ENCODE measurements around the gene PTPRD.

The PTPRD gene

DNA sequence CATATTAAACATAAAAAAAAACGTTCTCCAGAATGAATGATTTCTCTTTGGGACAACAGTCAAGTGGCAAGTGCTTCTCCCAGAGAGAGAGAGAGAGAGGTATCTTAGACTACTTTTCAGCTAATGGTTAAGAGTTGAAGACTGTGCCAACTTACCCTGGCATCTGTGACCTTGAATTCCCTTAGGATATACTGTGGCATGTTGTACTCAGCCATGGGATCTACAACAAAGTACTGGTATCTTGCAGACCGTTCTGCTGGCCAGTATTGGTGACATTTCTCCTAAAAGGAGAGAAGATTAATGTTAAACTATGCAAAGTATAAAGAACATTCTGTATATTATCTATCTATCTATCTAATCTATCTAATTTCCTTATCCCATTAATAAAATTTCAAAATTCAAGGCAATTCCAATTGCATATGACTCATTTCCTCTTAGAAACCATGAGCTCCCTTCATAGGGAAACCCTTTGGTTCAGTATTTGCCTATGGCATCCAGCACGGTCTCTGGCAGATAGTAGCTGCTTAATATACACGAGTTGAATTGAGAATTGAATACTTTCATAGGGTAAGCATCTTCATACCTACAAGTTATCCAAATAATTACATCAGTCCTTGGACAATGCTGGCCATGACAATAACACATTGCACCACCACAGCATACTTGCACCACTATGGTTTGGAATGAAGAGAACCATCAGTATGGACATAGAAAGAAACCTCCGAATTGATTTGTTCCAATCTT is 2273.9 kb downstream of the PTPRD start:
- DNase-seq (ENCODE audit: low read depth in 2 of 2), result no peak

DNA sequence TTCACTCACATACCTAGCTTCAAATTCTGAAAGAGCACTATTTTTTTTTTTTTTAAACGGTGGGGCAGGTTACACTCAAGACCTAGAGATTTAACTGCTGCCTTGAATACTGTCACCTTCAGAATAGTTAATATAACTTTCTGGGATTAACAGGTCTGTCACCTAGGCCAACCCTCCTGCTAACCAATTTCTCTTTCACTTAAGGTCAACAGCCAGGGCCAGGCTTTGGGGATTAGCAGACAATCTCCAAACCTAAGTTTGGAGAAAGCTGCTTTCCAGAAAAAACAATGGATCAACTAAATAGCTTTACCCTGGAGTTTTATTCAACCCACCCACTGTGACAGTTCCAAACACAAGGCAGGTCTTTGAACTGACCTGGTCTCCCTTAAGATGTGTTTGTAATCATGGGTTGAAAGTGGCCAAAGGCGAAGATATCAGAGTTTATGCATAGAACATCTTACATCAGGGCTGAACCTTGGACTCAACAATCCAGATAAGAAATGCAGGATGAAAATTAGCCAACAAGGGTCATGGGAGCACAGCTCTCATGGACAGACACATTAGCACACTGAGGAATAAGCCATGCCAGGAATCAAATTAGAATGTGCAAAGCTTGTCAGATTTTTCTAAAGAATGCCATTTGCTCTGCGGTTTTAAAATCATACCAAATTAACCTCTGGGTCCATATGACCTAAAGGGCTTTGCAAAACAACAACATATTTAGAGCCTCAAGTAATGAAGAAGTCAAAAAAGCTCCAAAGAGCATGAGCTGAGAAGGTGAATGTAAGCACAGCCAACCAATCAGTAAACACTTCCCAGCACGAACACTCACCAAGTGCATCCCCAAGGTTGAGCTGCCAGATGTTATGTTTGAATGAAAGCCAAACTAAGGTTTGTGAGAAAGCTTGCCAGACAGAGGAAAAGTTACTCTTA is 2274.7 kb downstream of the PTPRD start:
- DNase-seq (ENCODE audit: low read depth in 2 of 2), result no peak

- DNase-seq (ENCODE audit: low read depth in 2 of 2), result no peak
Observed at GRCh38 chr9:8332871-8333270, 2279.9 kb downstream of the PTPRD start.

DNA sequence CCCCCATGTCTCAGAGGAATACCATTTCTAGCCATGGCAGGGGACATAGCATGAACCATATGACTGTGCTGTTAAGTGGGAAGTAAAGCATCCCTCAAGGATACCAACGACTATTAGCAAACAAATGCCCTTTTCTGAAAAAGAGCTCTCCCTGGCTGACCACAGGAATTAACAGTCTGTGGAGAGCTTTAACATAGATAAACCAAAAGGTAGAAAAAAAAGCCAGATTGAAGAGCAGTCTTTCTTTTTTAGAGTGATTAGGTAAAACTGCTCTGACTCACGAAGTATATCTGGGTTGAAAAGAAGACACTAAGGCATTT is 2280.5 kb downstream of the PTPRD start:
- no peak for DNase-seq (ENCODE audit: low read depth in 2 of 2)

DNA sequence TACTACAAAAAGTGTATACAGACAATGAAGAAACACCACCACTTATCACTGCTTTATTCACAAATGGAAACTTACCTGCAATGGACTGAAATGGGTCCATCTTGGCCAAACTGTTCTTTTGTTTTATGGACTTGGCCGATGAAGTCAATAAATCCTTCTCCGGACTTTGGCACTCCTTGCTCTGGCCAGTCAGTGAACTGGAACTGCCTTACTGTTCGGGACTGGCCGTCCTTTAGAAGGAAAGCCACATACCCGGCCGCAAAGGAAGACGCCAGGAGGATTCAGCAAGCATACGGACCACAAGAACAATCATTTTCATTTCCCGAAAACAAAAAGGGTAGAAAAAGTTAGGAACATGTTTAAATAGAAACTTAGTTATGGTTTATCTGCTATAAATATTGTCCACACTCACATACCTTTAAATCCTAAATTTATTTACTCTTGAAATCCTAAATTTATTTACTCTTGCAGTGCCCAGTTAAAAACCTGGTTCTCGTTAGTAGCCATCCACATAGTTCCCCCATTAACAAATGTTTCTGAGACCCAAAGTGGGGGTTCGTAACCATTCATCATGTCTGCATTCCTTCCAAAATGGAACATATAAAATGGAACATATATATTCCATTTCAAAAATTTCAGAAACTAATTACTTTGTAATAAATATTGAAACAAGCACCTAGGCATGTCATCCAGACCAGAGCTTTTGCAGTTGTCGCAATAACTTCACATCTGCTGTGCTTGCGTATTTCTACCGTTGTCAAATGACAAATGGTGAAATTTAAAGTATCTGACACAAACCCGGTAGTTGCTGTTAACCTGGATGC is 2281.1 kb downstream of the PTPRD start:
- DNase-seq (ENCODE audit: low read depth in 2 of 2), result no peak

GRCh38 chr9:8329561-8330283 is 2283.1 kb downstream of the PTPRD start:
- DNase-seq (ENCODE audit: low read depth in 2 of 2), result no peak

- no peak for DNase-seq (ENCODE audit: low read depth in 2 of 2)
Observed at GRCh38 chr9:8315211-8315610, 2297.6 kb downstream of the PTPRD start.

- DNase-seq (ENCODE audit: low read depth in 2 of 2), result no peak
Observed at GRCh38 chr9:8309258-8309657, 2303.5 kb downstream of the PTPRD start.

- DNase-seq (ENCODE audit: low read depth in 2 of 2), result no peak
Observed at GRCh38 chr9:8304720-8305119, 2308.1 kb downstream of the PTPRD start.

- DNase-seq (ENCODE audit: low read depth in 2 of 2), result no peak
Observed at GRCh38 chr9:8301296-8301695, 2311.5 kb downstream of the PTPRD start.

GRCh38 chr9:8297047-8297446 is 2315.8 kb downstream of the PTPRD start:
- no peak for DNase-seq (ENCODE audit: low read depth in 2 of 2)

DNA sequence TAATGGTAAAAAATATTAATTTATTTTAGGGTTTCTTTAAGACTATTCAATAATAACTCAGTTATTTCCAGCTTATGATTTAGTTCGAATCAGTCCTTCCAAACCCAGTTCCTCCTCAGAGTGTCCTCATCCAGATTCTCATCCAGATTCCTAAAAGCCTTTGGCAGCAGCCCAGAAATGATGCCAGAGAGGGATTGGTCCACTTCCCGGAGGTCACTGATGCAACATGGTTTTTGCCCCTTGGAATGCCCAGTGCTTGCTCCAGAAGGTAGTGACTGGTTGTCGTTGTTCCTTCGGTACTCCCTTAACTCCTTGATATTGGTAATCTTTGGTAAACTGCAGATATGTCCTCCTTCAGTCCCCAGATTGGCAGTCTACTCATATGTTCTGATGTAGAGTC is 2320.1 kb downstream of the PTPRD start:
- no peak for DNase-seq (ENCODE audit: low read depth in 2 of 2)

DNA sequence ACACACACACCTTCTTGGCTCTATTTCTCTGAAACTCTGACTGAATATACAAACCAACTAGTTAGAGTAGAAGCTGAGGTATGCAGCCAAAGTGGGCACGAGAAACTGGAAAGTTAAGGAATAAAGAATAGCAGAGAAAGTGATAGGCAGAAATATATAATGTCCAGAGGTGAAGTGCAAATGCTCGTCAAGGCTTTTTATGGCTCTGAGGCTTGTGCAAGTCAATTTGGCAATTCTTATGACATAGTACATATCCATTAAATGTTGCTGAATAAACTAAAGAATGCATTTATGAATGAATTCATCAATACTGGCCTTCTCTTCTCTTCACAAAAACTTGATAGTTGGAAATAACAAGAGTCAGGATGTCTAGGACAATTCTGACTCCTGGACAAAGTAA is 2323.1 kb downstream of the PTPRD start:
- DNase-seq (ENCODE audit: low read depth in 2 of 2), result no peak

DNA sequence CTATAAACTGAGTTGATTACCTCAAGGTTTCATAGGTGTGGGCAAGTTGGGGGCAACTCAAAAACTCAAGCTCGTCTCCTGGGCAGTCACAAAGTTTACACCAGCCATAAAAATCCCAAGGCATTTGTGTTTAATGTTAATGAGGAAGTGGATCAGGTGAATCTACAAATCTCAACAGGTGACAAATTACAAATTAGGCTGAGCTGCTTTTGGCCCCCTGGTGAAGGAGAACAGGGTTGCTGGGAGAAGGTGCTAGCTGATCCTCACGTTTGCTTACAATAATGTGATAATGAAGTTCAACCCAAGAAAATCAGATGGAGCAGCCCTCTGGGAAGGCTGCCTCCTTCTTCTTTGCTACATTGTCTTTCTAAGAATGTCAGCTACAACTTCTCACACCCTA is 2324.8 kb downstream of the PTPRD start:
- DNase-seq (ENCODE audit: low read depth in 2 of 2), result no peak

DNA sequence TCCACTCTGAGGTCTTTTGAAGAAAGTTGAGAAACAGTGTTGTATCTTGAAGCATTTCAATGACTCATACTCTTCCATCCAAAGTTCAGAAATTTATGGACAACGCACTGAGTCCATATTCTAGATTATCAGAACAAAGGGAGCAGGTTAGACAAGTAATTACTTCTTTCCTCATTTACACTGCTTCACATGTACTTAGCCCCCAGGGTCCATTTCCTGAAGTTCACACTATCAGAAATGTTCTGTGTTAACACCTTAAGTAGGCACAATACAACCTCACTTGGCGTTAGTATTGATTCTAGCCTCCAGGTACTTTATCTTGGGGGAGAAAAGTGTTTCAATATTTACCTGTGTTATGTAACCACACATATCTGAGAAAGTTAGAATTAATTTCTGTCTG is 2325.3 kb downstream of the PTPRD start:
- no peak for DNase-seq (ENCODE audit: low read depth in 2 of 2)

DNA sequence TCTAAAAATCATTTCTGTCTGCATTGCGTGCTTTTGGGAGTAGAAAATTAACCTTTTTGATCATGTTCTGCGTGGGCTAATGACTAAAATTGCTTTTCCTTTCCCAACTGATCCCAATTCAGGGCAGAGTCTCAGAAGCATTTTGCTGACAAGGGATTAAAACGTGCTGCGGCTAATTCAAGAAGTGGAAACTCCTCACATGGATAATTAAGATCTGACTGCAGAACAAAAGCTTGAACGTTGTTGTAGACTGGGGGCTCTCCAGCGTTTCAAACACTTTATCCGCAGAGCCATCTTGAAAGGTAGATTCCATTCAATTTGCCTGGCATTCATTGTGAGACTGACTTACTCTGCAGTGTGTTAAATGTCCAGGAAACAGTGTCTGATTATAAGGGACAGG is 2327.9 kb downstream of the PTPRD start:
- no peak for DNase-seq (ENCODE audit: low read depth in 2 of 2)

DNA sequence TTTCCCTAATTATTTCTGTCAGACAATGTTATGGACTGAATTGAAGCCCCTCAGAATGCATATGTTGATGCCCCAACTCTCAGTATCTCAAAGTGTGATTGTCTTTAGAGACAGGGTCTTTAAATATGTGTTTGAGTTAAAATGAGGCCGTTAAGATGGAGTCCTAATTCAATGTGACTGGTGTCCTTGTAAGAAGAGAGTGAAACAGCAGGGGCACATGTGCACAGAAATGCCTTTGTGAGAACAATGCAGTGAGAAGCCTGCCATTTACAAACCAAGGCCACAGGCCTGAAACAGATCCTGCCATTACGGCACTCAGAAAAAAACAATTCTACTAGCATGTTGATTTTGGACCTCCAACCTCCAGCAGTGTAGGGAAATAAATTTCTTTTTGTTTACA is 2330.3 kb downstream of the PTPRD start:
- DNase-seq (ENCODE audit: low read depth in 2 of 2), result no peak

GRCh38 chr9:8280811-8281210 is 2332.0 kb downstream of the PTPRD start:
- DNase-seq (ENCODE audit: low read depth in 2 of 2), result no peak

GRCh38 chr9:8278048-8278447 is 2334.8 kb downstream of the PTPRD start:
- no peak for DNase-seq (ENCODE audit: low read depth in 2 of 2)

DNA sequence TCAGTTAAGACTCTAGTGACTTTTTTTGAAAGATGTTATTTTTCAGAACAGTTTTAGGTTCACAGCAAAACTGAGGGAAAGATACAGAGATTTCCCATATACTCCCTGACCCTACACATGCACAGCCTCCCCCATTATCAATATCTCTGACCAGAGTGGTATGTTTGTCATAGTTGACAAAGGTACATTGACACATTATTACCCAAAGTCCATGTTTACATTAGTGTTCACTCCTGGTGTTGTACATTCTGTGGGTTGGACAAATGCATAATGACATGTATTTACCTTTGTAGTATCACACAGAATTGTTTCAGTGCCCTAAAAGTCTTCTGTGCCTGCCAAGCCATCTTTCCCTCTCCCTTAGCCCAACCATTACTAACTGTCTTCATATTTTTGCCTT is 2342.6 kb downstream of the PTPRD start:
- DNase-seq (ENCODE audit: low read depth in 2 of 2), result no peak

DNA sequence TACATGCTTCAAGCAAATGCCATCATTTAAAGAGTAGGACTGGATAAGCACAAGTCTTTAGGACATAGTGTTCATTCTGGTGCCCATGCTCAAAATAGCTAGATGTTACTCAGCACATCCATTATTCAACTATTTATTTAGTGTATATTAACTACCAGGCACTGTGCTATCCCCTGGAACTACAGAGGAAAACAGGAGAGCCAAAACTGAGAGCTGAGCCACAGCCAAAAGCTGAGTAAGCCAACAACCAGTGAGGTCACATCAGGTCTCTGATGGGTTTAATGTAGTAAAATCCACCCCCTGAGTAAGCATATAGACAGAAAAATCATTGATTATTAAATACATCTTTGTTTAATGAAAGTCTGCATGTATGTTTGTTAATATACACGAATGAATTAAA is 2343.9 kb downstream of the PTPRD start:
- no peak for DNase-seq (ENCODE audit: low read depth in 2 of 2)

Data from activated CD8-positive, alpha-beta memory T cell treated with anti-CD3 and anti-CD28 coated beads for 4 hours (primary cell).